Embryonic facial prominence (tissue), 1 donor: Measurements from ENCODE around the gene S1PR1.
"Not testable (repeated sequence)": the region's sequence is repeated elsewhere in the genome, so short reads cannot be mapped to it uniquely, and the experiment has no call there.

Experiments used
- DNase-seq: peaks from one replicate; pipeline ENCODE4 v3.0.0-alpha.2; 2016; ENCODE audit errors: extremely low spot score

The S1PR1 gene

DNA sequence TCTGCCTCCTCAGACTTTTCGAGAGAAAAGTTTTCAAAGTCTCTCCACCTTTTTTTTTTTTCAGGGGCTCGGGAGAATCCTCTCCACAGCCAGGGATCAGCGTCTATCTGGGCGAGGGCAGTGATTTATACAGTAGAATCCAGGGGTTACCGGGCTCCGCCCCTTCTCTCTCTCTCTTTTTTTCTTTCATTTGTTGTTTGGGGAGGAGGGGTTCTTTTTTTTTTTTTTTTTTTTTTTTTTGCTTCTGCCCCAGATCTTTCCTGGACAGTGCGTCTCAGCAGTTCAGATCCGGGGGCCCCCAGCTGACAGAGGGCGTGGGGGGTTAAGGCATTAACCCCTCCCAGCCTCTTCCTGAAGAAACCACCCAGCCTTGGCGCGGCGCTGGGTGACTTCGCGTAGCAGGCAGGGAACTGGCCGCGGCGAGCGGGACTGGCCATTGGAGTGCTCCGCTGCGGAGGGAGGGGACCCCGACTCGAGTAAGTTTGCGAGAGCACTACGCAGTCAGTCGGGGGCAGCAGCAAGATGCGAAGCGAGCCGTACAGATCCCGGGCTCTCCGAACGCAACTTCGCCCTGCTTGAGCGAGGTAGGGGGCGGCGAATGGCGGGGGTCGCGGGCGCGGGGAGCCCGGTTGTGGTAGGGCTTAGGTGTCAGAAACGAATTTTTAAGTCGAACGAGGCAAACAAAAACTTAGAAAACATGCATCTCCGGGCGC lies at the start of gene S1PR1:
Gene S1PR1, plus strand, starts transcription at position 504 of the 713 bp plus-strand sequence. CDS start 1,966 bp downstream, outside the sequence.
- DNase-seq, result no peak

DNA sequence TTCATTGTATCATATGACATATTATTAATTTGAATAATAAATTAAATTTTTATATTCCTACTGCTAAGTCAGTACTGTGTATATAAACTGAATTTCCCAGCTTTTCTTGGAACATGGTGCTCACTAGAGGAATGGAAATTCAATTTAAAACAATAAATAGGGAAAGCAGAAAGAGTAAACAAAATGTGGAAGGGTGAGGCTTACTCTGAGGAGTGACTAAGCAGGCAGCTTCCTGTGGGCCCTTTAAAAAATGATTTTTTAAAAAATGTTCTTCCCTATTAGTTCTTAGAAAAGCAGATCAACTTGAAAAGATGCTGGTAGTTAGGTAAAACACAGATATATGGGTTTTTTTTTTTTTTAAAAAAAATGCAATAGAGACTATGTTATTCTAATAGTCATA lies 49.5 kb upstream of the S1PR1 start:
- no peak for DNase-seq

DNA sequence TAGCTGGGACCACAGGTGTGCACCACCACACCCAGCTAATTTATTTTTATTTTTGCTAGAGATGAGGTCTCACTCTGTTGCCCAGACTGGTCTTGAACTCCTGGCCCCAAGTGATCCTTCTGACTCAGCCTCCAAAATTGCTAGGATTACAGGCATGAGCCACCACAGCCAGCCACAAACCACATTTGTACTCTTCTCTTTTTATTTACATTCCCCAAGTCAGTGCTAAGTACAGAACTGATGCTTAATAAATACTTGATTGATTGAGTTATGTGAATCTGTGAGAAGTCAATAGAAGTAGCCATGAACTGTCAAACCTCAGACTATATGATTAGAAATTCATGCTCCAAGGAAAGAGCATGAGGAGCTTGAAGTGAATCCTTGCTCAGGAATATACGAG lies 48.5 kb upstream of the S1PR1 start:
- no peak for DNase-seq

DNA sequence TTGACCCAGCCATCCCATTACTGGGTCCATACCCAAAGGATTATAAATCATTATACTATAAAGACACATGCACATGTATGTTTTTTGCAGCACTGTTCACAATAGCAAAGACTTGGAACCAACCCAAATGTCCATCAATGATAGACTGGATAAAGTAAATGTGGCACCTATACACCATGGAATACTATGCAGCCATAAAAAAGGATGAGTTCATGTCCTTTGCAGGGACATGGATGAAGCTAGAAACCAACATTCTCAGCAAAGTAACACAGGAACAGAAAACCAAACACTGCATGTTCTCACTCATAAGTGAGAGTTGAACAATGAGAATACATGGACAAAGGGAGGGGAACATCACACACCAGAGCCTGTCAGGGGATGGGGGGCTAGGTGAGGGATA lies 47.9 kb upstream of the S1PR1 start:
- not testable (repeated sequence) for DNase-seq

DNA sequence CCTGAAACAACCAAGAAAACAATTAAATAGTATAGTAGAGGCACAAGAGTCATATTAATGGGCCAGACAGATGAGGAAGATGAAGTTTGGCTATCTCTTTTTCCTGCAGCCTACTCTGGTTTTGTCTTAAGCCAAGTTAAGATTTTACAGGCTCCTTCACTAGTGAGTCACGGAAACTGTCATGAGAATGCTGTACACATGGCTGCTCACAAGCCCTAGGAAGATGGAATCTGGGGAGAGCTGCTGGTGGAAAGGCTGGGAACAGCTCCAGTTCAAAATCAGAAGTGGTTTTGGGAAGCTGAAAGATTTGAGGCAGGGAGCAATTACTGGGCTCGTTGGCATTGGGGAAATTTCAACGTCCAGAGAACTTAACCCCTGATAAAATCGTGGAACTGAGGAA lies 46.4 kb upstream of the S1PR1 start:
- DNase-seq, result no peak

DNA sequence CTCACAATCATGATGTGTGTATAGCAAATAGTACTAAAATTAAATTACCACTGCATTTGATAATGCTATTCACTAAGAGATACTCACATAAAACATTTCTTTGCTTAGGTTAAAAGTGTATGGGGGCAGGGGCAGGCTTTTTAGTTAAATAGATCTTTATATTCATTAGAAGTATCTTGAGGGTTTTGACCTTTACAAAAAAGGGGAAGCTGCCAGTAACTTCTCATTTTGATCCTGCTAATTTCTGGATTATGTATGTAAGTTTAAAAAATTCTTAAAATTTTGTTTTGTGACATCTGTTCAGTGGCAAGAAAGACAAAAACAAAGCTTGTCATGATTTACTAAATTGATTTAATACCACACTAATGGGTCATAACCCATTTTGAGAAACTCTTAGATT lies 45.8 kb upstream of the S1PR1 start:
- DNase-seq, result no peak

DNA sequence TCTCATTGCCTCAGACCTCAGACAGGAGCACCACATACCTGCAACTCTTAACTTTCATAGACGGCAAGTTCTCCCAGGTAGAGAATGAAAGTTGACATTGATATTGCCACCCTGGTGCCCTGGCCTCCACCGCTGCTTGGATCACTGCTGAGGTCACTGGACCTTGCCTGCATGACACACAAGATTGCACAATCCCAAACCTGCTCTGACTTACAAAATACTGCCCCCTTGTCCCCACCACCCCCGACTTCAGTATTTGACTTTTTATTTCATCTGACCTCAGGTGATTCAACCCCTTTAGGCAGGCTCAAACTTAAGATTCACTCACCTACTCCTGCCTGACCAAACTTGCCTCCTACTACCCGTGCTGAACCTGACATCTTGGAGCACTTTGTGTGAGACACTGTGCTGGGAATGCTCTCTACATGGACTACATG lies 43.1 kb upstream of the S1PR1 start:
- no peak for DNase-seq

DNA sequence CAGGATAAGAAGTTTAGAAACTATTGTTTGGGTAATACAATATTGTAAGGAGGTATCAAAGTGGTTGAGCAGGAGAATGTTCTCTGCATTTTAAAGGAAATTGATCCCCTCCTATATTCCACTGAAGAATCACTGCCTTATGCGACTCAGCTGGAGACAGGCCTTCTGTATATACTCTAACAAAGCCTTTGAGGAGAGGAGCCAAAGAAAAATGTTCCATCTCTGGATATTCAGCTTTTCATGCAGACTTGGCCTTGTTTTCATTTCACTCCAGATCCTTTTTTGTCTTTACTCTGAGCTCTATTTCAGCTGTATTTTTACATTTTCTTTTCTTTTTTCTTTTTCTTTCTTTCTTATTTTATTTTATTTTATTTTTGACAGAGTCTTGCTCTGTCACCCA lies 42.1 kb upstream of the S1PR1 start:
- DNase-seq, result no peak

DNA sequence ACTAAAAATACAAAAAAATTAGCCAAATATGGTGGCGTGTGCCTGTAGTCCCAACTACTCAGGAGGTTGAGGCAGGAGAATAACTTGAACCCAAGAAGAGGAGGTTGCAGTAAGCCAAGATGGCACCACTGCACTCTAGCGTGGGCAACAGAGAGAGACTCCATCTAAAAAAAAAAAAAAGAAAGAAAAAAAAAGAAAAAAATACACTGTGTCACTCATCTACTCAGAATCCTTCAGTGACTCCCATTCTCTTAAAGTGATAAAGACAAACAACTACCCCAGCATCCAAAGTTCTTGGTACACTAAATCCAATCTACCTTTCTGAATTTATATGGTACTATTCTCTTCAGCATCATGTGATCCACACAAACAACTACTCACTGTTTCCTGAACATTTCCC lies 40.2 kb upstream of the S1PR1 start:
- DNase-seq, result no peak

DNA sequence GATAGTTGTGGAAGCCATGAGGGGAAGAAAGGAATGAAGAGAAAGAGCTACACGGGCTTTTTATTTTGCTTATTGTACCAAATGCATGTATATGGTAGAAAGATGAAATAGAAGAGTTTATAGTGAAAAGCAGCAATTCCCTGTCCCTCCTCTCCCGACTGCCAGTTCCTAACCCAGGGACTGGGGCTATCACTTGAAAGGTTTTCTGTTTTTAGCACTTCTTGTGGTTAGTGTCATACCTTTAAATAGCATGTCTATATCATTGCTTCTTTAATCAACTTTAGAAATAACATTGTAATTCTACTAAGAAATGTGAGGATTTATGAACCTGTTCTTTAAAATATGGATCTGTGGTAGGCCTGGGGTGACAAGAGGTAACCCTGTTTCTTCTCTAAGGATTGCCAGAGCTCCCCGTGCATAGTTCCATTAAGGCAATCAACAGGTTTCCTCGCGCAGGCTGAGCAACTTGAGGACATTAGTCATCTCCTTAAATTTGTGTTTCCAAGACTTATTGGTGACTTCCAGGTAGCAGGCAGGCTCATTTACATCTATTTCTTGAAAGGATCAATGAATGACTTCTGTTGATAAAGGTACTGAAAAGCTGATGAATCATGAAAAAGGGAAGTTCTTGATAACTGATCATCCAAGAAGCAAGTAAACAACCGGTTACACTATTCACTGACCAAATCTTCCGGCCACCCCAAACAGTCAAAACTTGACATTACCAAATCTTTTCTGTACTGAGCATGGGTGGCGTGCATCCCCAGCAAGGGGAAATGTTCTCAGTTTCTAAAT lies 37.8 kb upstream of the S1PR1 start:
- no peak for DNase-seq

DNA sequence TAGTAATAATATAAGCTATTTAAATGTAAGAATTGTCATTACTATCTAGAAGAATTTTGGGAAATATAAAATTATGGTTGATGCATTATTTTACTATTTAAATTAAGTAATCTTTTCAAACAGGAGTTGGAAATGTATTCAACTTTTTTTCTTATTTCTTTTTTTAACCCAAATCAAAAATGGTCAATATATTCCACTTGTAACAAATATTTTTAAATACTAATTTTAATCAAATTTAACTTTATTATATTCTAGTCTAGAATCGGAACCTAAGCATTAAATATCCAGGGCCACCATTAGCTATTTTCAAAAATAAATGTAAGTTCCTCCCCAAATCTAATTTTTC lies 37.2 kb upstream of the S1PR1 start:
- no peak for DNase-seq

DNA sequence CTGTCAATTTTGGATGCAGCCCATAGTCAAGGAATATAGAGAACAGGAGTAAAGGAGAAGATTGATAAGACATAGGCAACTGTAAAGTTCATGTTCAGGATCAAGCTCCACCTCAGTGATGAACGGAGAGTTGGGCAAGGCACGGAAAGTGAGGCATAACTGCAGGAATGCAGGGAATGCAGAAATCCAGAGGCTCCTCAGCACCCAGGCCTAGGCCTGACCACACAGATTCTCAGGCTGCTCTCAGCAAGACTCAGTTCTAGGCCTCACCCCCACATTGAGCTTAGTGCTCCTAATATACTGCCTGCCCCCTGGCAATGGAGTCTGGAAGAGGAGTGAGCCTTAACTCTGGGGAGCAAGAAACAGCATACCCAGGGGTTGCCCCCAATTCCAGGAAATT lies 36.3 kb upstream of the S1PR1 start:
- no peak for DNase-seq

DNA sequence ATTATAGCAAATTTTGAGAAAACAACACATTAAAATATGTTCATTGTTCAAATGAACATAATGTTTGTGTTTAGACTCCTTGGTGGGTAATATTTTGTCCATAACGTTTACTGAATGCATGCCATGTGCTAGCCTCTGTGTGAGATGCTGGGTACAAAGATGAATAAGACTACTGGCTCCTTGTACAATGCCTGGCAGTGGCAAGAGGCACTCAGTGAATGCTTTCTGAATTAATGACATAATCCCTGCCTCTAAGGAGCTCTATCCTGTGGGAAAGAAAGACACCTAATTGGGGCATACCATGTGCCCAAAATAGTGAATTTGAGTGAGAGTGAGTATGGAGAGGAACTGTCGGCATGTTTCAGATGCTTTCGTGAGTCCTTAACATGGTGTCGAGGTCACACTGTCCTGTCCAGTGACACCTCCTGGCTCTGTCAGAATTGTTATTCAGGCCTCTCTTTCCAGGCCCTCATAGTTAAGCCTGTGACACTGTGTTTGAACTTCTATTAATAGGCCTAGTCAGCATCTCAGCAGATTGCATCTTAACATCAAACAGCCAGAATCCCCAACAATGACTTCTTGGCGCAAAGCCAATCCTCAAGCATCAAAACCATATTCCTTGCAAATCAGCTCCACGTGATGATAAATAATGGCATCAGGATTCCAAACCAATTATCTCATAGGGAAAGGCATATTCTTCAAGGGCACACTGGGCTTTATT lies 32.8 kb upstream of the S1PR1 start:
- DNase-seq, result no peak

DNA sequence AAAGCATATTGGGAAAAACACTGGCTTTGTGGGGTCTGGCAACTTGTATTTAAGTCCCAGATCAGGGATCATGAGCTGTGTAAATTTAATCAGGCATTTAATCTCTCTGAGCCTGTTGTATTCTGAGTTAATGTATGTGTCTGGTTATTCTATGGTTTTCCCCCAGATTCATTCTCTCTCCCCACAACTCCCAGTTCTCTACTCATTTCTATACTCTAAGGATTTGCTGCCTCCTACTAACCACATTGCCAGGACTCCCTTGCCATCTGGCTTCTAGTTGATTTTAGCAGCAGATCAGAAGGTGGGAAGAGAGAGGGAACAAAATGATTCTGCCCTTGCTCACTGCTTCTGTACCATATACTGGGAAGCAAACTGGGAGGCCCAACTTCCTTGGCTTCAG lies 31.4 kb upstream of the S1PR1 start:
- DNase-seq, result no peak

DNA sequence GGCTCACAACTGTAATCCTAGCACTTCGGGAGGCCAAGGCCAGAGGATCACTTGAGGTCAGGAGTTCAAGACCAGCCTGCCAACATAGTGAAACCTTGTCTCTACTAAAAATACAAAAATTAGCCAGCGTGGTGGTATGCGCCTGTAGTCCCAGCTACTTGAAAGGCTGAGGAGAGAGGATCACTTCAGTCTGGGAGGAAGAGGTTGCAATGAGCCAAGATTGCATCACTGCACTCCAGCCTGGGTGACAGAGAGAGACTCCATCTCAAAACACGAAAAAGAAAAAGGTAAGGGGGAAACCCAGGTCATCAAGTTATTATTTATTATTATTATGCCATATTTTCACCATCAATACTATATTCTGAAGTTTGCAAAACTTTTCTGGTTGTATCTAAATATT lies 30.7 kb upstream of the S1PR1 start:
- not testable (repeated sequence) for DNase-seq

DNA sequence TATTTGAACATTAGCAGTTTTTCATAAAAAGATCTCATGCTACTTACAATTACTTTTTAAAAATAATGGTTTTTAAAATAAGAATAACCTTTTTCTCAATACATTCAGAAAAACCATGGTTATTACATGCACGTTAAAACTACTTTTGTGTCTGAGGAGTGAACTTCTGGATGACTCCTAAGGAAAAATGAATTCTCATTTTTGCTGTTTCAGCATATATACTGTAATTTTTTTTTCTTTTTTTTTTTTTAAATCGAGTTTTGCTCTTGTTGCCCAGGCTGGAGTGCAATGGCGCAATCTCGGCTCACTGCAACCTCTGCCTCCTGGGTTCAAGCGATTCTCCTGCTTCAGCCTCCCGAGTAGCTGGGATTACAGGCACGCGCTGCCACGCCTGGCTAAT lies 29.5 kb upstream of the S1PR1 start:
- not testable (repeated sequence) for DNase-seq

DNA sequence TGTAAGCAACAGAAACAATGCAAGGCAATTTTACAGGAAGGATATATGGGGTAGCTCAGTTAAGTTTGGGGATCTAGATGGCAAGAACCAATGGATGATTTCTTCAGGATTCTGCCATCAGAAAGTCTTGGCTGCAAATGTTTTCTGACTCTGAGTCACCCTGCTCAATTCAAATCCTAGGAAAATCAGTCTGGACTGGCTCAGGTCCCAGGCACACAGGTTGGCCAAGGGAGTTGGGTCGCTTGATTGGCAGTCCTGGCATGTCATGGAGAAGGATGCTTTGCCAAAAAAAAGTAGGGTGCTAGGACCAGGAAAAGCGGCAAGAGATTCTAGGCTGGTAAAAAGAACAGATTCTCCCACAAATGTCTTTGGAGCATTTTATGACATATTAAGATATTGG lies 28.9 kb upstream of the S1PR1 start:
- no peak for DNase-seq

DNA sequence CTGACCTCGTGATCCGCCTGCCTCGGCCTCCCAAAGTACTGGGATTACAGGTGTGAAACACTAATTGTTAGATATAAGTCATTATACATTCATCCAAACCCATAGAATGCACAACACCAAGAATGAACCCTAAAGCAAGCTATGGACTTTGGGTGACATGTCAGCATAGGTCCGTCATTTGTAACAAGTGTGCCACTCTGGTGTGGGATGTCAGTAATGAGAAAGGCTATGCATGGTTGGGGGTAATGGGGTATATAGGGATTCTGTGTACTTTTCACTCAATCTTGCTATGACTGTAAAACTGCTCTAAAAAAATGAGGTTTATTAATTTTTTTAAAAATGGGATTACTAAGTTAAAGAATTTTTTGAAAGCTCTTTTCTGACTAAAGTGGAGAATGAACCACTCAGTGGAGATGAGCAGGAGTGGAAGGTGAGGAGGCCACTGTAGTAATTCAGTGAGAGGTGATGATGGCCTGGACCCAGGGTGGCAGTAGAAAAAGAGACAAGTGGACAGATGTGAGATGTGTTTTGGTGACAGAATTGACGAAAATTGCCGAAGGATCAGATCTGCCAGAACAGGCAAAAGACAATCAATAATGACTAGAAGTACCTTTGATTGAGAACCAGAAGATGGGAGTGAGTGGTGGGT lies 21.3 kb upstream of the S1PR1 start:
- no peak for DNase-seq

DNA sequence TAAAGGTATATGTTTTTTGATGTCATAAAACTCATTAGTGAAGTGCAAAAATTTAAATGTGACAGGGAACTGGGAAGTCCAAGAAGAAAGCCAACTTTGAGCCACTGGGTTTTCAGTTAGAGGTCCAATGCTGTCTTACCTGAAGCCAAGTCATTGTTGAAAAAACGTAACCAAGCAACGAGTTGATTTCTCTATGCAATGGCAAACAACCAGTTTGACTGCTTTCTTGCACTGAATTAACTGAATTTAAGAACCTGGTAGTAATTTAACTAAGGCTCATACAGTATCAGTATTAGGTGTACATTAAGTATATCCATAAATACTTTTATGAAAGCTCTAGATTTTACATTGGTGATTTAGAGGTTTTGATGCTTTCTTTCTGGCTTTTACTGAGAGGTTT lies 20.2 kb upstream of the S1PR1 start:
- DNase-seq, result no peak

DNA sequence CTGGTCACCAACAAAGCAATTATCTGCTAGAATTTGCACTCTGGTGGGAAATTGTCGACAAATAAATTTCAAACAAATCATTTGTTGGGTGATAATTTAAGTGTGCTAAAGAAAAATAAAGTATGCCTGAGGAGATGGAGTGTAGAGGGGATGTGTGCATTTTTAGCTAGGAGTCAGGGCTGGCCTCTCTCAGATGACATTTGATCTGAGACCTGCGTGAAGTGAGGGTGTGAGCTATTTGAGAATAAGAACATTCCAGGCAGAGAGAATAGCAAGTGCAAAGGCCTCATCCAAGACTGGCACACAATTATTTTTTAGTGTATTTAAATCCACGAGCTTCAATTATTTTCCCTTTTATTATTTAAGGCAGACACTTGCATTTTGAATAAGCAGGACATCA lies 19.7 kb upstream of the S1PR1 start:
- DNase-seq, result no peak

DNA sequence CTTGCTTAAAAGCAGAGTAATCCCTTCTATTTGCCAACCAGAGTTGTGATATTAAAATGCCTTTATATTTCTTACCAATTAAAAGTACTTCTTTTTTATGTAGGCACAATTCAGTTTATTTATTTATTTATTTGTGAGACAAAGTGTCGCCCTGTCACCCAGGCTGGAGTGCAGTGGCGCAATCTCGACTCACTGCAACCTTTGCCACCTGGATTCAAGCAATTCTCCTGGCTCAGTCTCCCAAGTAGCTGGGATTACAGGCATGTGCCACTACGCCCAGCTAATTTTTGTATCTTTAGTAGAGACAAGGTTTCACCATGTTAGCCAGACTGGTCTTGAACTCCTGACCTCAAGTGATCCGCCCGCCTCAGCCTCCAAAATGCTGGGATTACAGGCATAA lies 17.9 kb upstream of the S1PR1 start:
- not testable (repeated sequence) for DNase-seq
